GM08714 (cell line): ENCODE measurements around the gene SUN5.
"Not testable (repeated sequence)": the region's sequence is repeated elsewhere in the genome, so short reads cannot be mapped to it uniquely, and the experiment has no call there.

Experiments
- H3K4me3 ChIP-seq: fragments of 200-500 bp; sonication (Bioruptor generic); 2 replicates; pipeline ENCODE4 v1.5.1; 2014; ENCODE audit warnings: mild to moderate bottlenecking, low read length, inconsistent platforms
- ZNF274 ChIP-seq: IDR thresholded peaks from 2 replicates; pipeline ENCODE4 v1.6.1; 2012; ENCODE audit warnings: mild to moderate bottlenecking, low read depth, low read length

The SUN5 gene

DNA sequence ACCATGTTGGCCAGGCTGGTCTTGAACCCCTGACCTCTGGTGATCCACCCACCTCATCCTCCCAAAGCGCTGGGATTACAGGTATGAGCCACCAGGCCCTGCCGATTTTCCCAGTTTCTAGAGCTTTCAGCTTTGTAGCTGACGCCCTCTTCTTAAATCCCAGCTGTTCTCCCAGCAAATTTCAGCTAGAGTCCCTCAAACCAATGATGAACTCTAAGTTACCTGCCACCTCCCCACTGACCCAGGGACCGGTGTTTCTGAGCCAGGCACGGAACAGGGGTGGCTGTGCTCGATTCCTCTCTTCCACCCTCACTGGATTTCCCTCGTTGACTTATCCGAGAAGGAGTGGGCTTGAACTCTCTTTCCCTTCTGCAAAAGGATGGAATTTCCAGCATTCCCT is 39.1 kb downstream of the SUN5 start:
- no peak overlapping the region for H3K4me3 ChIP-seq
- no peak for TF ChIP-seq ZNF274

DNA sequence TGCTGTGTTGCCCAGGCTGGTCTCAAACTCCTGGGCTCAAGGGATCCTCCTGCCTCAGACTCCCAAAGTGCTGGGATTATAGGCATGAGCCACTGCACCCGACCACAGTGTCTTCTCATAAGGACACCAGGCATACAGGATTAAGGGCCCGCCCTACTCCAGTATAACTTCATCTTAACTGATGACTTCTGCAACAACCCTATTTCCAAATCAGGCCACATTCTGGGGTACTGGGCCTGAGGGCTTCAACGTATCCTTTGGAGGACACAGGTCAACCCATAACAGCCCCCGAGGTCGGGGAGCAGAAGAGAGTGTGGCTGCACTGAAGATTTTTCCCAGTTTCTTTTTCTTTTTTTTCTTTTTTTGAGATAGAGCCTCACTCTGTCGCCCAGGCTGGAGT is 39.7 kb downstream of the SUN5 start:
- no peak overlapping the region for H3K4me3 ChIP-seq
- TF ChIP-seq ZNF274: no peak

DNA sequence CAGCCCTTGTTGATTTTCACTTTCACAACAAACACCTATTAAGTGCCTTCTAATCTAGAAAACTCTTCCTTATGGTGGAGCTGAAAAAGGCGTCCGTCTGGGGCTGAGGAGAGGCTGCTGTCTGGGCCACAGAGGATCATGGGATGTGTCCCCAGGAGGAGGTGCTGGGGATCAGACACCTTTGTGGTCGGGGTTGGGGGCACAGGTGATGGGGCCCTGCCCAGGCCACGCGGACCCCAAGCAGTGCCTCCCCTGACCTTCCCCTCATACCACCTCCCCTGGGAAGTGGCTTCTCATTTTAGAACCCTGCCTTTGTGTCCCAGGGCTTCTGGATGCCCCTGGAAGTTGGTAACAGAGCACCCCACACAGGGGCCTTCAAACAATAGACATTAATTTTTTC is 41.1 kb downstream of the SUN5 start:
- TF ChIP-seq ZNF274: no peak
- no peak overlapping the region for H3K4me3 ChIP-seq

DNA sequence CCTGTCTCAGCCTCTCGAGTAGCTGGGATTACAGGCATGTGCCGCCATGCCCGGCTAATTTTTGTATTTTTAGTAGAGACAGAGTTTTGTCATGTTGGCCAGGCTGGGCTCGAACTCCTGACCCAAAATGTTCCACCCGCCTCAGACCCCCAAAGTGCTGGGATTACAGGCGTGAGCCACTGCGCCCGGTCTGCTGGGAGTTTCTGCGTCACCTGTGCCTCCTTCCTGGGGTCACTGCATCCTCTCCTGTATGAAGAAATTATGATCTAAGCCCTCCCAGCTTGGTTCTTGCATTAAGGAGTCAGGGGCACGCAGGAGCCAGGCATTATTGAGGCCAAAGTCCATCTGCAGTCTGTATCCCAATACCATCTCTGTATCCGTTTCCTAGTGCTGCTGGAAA is 41.6 kb downstream of the SUN5 start:
- H3K4me3 ChIP-seq: not testable (repeated sequence)

GRCh38 chr20:32962053-32962452 is 42.2 kb downstream of the SUN5 start:
- no peak for TF ChIP-seq ZNF274
- H3K4me3 ChIP-seq: no peak overlapping the region

DNA sequence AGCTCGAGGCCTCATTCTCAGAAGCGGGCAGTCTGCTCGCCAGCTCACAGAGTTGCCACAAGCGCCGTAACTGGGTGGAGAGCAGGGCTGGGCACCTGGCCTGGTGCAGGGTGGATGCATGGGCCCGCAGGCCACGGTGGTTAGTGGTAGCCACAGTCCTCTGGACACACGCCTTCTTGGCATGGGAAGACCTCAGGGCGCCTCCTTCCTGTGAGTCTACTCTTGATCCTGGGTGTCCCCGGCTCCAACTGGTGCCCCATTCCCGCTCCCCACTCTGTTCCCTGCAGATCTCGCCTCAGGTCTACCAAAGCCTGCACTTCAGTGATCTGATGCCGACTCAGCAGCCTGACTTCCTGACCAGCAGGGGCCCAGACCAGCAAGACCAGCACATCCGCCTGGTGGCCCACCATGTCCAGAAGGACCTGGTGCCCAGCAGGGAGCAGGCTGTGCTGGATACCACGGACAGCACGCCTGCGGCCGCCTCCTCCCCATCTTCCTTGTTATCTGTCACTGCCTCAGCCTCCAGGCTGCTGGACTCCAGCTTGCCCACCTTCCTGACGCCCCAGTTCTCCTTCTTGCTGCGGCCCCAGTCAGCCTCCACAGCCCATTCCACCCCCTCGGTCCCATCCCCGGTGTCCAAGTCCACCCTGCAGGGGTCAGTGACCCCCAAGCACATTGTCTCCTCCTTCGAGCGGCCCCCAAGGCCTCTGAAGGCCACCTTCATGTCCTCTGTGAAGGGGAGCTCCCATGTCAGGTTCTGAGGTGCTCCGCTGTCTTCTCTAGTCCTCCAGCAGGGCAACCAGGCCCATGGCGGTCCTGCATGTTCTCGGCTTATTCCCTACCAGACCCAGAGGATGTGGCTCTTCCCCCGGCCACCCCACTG is 43.1 kb downstream of the SUN5 start:
- TF ChIP-seq ZNF274: no peak
- H3K4me3 ChIP-seq: no peak overlapping the region

- no peak for TF ChIP-seq ZNF274
- H3K4me3 ChIP-seq: no peak overlapping the region
Measured at GRCh38 chr20:32960222-32960518, 44.1 kb downstream of the SUN5 start.

- H3K4me3 ChIP-seq: no peak overlapping the region
- no peak for TF ChIP-seq ZNF274
Measured at GRCh38 chr20:32959351-32960221, 44.6 kb downstream of the SUN5 start.

DNA sequence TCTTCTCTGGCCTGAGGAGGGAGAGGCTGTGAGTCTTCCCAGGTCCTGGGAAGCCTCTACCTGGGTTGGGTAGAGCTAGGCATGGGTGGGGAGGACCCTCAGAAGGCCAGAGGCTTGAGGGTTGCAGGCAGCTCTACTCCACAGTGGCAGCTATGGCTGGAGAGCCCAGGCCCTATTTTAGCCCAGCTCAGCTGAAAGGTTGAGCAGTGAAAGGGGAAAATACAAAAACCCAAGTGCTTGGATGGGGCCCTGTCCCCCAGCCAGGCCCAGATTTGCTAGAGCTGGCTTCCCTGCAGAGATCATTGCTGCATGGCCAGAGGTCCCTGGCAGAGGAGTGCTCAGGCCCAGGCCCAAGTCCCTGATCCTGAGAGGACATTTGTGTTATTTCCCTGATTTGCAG is 45.7 kb downstream of the SUN5 start:
- H3K4me3 ChIP-seq: no peak overlapping the region
- no peak for TF ChIP-seq ZNF274

DNA sequence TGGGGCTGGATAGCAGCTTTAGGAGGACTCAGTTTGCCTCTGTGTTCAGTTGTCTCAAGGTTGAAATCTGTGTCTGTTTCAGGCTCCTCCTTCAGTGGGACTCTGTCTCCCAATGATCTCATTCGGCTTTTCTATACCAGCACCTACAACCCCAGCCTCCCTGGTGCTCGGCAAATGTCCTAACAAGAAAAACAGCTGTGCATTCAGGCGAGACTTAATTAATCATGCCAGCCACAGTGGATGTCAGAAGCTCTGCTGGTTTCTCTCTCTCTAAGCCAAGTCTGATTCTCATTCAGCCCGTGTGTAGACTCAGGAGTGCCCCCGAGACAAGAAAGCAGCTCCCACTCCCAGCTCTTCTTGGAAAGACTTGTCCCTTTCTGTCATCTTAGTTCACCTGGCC is 46.8 kb downstream of the SUN5 start:
- TF ChIP-seq ZNF274: no peak
- H3K4me3 ChIP-seq: no peak overlapping the region

- H3K4me3 ChIP-seq: not testable (repeated sequence)
Measured at GRCh38 chr20:32950539-32950938, 53.7 kb downstream of the SUN5 start.

DNA sequence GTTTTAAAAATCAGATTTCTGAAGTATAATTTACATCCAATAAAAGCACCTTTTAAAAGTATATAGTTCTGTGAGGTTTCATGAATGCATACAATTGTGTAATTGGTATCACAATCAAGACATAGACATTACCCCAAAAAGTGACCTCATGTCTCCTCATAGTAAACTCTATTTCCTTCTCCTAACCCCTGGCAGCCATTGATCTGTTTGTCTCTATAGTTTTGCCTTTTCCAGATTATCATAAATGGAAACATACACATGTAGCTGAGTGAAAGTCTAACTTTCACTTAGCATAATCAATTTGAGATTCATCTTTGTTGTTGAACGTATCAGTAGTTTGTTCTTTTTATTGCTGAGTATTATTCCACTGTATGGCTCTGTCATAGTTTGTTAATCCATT is 57.6 kb downstream of the SUN5 start:
- no peak overlapping the region for H3K4me3 ChIP-seq
- no peak for TF ChIP-seq ZNF274

DNA sequence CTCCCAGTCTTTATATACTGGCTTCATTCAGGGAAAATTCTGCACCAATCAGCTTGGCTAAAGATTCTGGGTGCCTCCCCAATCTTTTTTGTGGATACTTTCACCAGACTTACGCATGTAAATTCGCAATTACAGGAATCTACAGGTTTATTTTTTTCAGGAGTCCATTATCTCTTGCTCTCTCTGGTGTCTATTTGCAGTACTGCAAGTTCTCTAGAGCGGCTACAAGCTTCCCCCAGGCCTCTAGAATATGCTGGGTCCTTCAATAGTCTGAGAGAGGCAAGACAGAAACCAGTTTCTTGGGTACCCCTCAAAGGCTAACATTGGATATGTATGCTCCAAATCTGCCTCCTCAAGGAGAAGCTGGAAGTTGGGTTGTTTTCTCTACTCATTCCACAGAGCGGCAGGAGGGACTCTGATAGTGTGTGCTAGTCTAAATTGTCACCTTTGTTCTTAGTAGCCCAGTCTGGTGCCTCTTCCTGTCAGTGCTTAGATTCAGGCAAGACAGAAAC is 58.5 kb downstream of the SUN5 start:
- no peak for TF ChIP-seq ZNF274
- no peak overlapping the region for H3K4me3 ChIP-seq

GRCh38 chr20:32943490-32944052 is 60.7 kb downstream of the SUN5 start:
- no peak for TF ChIP-seq ZNF274
- H3K4me3 ChIP-seq: no peak overlapping the region

- H3K4me3 ChIP-seq: no peak overlapping the region
- TF ChIP-seq ZNF274: no peak
Measured at GRCh38 chr20:32941155-32941885, 62.9 kb downstream of the SUN5 start.
